ENCODE data around the gene CPM.
"Not testable (repeated sequence)": the region's sequence is repeated elsewhere in the genome, so short reads cannot be mapped to it uniquely, and the experiment has no call there.

Gene CPM

DNA sequence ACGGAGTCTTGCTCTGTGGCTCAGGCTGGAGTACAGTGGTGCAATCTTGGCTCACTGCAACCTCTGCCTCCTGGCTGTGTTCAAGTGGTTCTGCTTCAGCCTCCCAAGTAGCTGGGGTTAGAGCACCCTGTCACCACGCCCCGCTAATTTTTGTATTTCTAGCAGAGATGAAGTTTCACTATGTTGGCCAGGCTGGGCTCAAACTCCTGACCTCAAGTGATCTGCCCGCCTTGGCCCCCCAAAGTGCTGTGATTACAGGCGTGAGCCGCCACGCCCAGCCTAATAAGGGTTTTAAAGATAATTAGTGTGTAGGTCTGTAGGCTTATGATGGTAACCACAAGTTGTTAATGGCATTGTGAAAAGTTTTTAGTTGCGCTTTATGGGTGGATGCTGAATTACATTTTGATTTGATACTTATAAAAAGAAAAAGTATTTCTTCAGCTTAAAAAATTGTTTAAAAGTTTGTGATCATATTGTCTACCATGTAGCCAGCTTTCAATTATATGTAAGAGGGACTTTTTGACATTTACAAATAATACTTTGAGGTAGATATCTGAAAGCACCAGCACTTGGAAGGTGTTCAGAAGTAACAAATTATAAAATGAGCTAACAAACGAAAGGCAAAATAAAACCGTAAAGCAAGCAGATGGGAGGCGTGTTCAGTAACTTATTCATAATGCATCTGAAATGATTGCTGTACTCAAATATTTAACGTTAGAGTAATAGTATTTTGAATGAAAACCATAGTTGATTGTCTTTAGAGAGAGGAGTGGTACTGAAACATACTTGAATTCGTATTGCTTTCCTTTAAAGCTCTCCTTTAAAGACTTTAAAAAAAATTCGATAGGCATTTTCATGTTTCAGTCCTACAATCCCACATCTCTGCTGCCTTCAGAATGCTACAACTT is 87.9 kb downstream of the CPM start:
- no peak for DNase-seq (ENCODE audit: low read depth)
- TF ChIP-seq MYC (IDR thresholded peaks at IDR 0.05; ENCODE audit: low read depth, low read length) (no peak), CTCF (IDR thresholded peaks at IDR 0.05; ENCODE audit: low read depth, low read length) (no peak), POLR2A (IDR thresholded peaks at IDR 0.05; ENCODE audit: extremely low read depth, insufficient read length) (no peak)
- TF ChIP-seq, protein P1, sequence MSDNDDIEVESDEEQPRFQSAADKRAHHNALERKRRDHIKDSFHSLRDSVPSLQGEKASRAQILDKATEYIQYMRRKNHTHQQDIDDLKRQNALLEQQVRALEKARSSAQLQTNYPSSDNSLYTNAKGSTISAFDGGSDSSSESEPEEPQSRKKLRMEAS (IDR thresholded peaks at IDR 0.05; ENCODE audit: low read depth, low read length) = no peak
- no peak overlapping the region for H3K4me3 ChIP-seq (ENCODE audit: low read depth, low read length)

DNA sequence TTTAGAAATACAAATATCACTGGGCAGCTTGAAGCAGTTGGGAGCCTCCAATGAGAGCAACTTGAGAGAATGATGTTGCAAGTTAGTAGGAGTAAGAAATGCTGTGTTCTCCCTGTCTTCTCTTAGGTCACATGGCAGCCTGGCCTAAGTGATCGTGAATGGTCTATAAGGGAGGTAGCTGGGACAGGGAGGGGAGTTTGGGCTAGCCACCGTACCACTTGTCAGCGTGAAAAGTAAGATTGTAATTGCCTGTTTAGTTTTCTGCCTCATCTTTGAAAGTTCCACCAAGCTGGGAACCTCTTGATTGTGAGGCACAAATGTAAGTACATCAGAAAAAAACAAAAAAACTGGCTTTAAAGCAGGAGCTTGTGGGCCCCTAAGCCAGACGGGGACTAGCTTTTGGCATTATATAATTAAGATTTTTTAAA is 88.6 kb downstream of the CPM start:
- no peak for TF ChIP-seq POLR2A (IDR thresholded peaks at IDR 0.05; ENCODE audit: extremely low read depth, insufficient read length)
- TF ChIP-seq MYC (IDR thresholded peaks at IDR 0.05; ENCODE audit: low read depth, low read length) = no peak
- TF ChIP-seq, protein P1 (IDR thresholded peaks at IDR 0.05; ENCODE audit: low read depth, low read length) = no peak
- no peak for TF ChIP-seq CTCF (IDR thresholded peaks at IDR 0.05; ENCODE audit: low read depth, low read length)
- no peak overlapping the region for H3K4me3 ChIP-seq (ENCODE audit: low read depth, low read length)
- no peak for DNase-seq (ENCODE audit: low read depth)

DNA sequence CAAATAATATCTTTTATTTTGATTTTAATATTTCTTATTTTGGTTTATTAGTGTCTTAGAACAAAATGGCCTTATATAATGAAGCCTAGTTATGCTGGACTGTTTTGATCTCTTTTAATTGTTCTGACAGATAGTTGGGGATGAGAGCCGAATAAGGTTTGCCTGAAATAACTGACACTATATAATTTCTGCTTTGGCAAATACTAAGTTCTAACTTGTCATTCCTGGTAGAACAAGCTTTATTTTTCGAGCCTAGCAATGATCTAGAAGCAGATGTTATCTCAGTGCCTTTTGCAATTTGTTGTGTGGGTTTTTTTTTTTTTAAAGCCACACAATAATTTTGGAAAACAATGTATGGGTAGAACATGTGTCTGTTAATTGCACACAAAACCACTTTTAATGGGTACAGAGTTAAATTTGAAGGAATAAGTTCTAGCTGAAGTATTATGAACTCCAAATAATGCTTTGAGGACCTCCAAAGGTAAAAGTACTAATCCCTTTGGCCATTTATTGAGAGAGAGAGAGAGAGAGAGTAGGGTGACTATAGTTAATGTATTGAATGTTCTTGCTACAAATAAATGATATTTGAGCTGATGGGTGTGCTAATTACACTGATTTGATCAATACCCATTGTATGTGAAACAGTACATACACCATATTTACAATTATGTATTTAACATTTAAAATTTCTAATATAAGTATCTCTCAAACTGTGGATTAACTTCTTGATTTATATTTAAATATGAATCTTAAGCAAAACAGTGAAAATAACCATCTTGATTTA is 90.0 kb downstream of the CPM start:
- no peak for DNase-seq (ENCODE audit: low read depth)
- no peak overlapping the region for H3K4me3 ChIP-seq (ENCODE audit: low read depth, low read length)

DNA sequence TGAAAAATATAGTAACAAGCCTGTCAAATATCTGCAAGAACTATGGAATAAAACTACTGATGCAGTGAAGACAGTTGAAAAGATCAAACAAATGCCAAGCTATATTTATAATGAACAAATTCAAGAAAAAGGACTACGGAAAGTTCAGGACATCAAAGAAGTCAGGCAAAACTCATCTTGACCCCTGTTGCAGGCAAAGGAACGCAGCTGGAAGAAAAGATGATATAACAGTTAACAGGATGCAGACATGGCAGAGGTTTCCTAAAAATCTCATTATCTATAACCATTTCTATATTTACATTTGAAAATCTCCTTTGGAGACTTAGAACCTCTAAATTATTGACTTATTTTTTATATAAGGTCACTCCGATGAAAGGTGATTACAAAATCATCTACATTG is 90.8 kb downstream of the CPM start:
- DNase-seq (ENCODE audit: low read depth) = no peak
- TF ChIP-seq POLR2A (IDR thresholded peaks at IDR 0.05; ENCODE audit: extremely low read depth, insufficient read length) (no peak), CTCF (IDR thresholded peaks at IDR 0.05; ENCODE audit: low read depth, low read length) (no peak), MYC (IDR thresholded peaks at IDR 0.05; ENCODE audit: low read depth, low read length) (no peak)
- TF ChIP-seq, protein P1 (IDR thresholded peaks at IDR 0.05; ENCODE audit: low read depth, low read length) = no peak
- no peak overlapping the region for H3K4me3 ChIP-seq (ENCODE audit: low read depth, low read length)

More for the DNA sequence above, 90.0 kb downstream of the CPM start:
- TF ChIP-seq CTCF (IDR thresholded peaks at IDR 0.05; ENCODE audit: low read depth, low read length) (no peak), POLR2A (IDR thresholded peaks at IDR 0.05; ENCODE audit: extremely low read depth, insufficient read length) (no peak), MYC (IDR thresholded peaks at IDR 0.05; ENCODE audit: low read depth, low read length) (no peak)
- TF ChIP-seq, protein P1 (IDR thresholded peaks at IDR 0.05; ENCODE audit: low read depth, low read length) = no peak

DNA sequence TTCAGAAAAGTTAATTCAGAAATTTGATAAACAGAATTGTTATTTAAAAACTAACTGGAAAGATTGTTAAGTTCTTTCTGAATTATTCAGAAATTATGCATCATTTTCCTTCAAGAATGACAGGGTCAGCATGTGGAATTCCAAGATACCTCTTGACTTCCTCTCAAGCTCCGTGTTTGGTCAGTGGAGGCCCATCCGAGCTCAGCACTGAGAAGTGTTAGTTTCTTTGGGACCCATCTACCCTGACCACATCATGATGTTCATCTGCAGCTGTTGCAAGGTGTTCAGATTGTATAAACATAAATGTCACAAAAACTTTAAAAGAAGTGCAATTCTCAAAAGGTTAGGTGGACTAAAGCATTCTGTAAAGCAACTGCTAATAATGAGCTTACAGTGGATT is 91.3 kb downstream of the CPM start:
- no peak overlapping the region for H3K4me3 ChIP-seq (ENCODE audit: low read depth, low read length)
- no peak for DNase-seq (ENCODE audit: low read depth)
- TF ChIP-seq MYC (IDR thresholded peaks at IDR 0.05; ENCODE audit: low read depth, low read length) (no peak), CTCF (IDR thresholded peaks at IDR 0.05; ENCODE audit: low read depth, low read length) (no peak), POLR2A (IDR thresholded peaks at IDR 0.05; ENCODE audit: extremely low read depth, insufficient read length) (no peak)

GRCh38 chr12:68841175-68841574 is 91.8 kb downstream of the CPM start:
- not testable (repeated sequence) for DNase-seq (ENCODE audit: low read depth); H3K4me3 ChIP-seq (ENCODE audit: low read depth, low read length)
